AG10803 (cell line): ENCODE measurements around the gene CYP1B1.

Experiments used
- DNase-seq: peaks from one replicate; pipeline ENCODE4 v3.0.0; 2010; ENCODE audit warnings: low read depth
- H3K4me3 ChIP-seq: 2 replicates; pipeline ENCODE4 v1.5.1; 2011; ENCODE audit warnings: mild to moderate bottlenecking, low read length, control low read depth
- TF ChIP-seq, protein P1 (sequence below): conservative IDR thresholded peaks from 2 replicates; pipeline ENCODE4 v1.5.1; 2011; ENCODE audit warnings: mild to moderate bottlenecking, low read length, control low read depth, inconsistent platforms

The CYP1B1 gene

DNA sequence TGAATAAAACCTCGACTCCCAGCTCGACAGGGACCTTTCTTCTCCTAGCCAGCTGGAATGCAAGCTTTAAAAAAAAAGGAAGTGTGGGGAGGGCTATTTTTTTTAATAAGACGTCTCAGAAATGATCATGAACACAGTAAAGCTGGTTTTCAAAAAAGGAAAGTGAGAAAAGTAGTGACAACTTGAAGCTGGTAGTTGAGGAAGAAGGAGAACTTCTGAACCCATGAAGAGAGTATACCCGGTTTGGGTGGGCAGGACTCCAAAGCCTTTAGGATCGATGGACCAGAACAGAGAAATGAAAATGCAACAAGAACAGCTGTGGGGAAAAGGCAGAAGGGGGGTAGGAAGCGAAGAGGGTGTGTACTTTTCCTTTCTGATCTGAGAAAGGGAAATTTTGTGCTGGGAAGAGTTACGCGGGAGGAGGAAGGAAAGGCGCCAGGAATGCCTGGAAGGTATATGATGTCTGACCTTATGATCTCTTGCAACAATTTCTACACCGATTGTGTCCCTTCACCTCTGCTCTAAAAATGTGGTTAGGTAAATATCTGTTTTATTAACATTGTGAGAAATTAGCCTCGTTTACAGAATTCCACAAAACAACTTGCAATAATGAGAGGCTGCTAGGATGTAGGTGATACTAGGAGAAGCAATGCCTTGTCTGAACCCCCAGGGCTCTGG lies 22.6 kb upstream of the CYP1B1 start:
- H3K4me3 ChIP-seq = no peak overlapping the region
- TF ChIP-seq, protein P1, sequence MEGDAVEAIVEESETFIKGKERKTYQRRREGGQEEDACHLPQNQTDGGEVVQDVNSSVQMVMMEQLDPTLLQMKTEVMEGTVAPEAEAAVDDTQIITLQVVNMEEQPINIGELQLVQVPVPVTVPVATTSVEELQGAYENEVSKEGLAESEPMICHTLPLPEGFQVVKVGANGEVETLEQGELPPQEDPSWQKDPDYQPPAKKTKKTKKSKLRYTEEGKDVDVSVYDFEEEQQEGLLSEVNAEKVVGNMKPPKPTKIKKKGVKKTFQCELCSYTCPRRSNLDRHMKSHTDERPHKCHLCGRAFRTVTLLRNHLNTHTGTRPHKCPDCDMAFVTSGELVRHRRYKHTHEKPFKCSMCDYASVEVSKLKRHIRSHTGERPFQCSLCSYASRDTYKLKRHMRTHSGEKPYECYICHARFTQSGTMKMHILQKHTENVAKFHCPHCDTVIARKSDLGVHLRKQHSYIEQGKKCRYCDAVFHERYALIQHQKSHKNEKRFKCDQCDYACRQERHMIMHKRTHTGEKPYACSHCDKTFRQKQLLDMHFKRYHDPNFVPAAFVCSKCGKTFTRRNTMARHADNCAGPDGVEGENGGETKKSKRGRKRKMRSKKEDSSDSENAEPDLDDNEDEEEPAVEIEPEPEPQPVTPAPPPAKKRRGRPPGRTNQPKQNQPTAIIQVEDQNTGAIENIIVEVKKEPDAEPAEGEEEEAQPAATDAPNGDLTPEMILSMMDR = no peak
- peak; percentile 37 for DNase-seq

GRCh38 chr2:38097988-38098385 lies 22.0 kb upstream of the CYP1B1 start:
- no peak overlapping the region for H3K4me3 ChIP-seq
- TF ChIP-seq, protein P1 = no peak
- DNase-seq = peak; percentile 87

- DNase-seq = no peak
- TF ChIP-seq, protein P1 = no peak
- H3K4me3 ChIP-seq = no peak overlapping the region
These were observed 21.5 kb upstream of the CYP1B1 start for GRCh38 chr2:38097258-38097987.

- TF ChIP-seq, protein P1 = no peak
- no peak overlapping the region for H3K4me3 ChIP-seq
- peak; percentile 97 for DNase-seq
These were observed 20.3 kb upstream of the CYP1B1 start for GRCh38 chr2:38095996-38096861.

DNA sequence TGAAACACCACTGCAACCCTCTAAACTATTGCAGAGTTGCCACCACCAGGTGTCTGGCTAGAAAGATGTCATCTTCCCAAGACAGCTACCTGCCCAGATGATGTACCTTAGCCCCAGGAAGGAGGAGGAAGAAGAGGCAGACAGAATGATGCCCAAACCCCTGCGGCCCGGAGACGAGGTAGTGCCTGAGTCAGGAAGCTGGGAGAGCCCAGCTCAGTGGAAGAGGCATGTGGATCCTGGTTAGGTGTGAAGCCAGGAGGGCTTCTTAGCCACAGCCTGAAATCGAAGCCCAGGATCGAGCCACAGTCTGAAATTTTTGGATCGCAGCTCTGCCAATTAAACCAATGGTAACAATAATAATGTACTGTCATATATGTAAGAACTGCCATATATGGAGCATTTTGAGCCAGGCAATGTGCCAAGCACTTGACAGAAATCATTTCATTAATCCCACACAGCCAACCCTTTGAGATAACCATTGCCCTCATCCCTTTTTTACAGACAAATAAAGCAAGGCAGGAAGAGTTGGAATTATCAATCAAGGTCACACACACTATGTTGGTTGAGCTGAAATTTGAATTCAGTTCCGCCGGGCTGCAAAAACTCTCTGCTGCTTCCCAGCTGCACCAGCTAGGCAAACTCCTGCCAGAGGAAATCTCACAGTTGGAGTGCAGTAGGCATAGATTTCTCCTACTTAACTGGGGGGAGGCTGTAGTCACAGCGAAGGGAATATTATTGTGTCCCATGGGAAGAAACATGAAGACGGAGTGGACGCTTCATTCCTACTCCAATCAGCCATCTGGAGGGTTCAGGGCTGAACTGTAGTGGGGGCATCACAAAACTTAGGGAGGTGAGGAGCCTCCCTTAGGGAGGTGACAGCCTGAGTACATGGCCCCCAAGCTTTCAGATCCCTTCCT lies 19.4 kb upstream of the CYP1B1 start:
- TF ChIP-seq, protein P1 = no peak
- DNase-seq = no peak
- H3K4me3 ChIP-seq = no peak overlapping the region

GRCh38 chr2:38093527-38094165 lies 17.7 kb upstream of the CYP1B1 start:
- H3K4me3 ChIP-seq = no peak overlapping the region
- TF ChIP-seq, protein P1 = no peak
- DNase-seq = peak; percentile 60
